Lung (tissue), 12 donors: ENCODE data around the gene TIMP4. TPM values are rescaled to one million over a fixed set of nuclear protein-coding genes. Genes with fewer than 3 reads are reported as not detected.

Experiments used
- ATAC-seq: fragments of 200-7000 bp; cut with Tn5 transposase; one replicate; pipeline ENCODE4 v1.9.1; 2020; ENCODE audit warnings: moderate number of reproducible peaks; ENCODE audit not compliant: insufficient read depth, low FRiP score
- DNase-seq, 3 donors: peaks; one replicate each; pipeline ENCODE4 v3.0.0-alpha.2; 2013 to 2017
- H3K27ac ChIP-seq, 2 donors: one replicate each; pipeline ENCODE4 v1.5.1; 2013; ENCODE audit warnings: mild to moderate bottlenecking in 2 of 2, moderate library complexity in 2 of 2, control low read depth in 1 of 2, inconsistent platforms in 1 of 2, low read depth in 1 of 2, low read length in 1 of 2
- H3K27me3 ChIP-seq, 3 donors: one replicate each; pipeline ENCODE4 v1.5.1; 2013; ENCODE audit warnings: low read length in 2 of 3; ENCODE audit not compliant: control insufficient read depth in 3 of 3, insufficient read depth in 3 of 3
- H3K36me3 ChIP-seq, 4 donors: one replicate each; pipeline ENCODE4 v1.5.1; 2013; ENCODE audit warnings: low read length in 4 of 4, mild to moderate bottlenecking in 1 of 4, moderate library complexity in 1 of 4; ENCODE audit not compliant: control insufficient read depth in 4 of 4, insufficient read depth in 4 of 4
- H3K4me1 ChIP-seq, 5 donors: one replicate each; pipeline ENCODE4 v1.5.1; 2013; ENCODE audit warnings: low read length in 5 of 5, mild to moderate bottlenecking in 2 of 5, moderate library complexity in 1 of 5; ENCODE audit not compliant: control insufficient read depth in 5 of 5, insufficient read depth in 5 of 5
- H3K4me3 ChIP-seq: one replicate; pipeline ENCODE4 v1.5.1; 2013; ENCODE audit warnings: mild to moderate bottlenecking, control low read depth, moderate library complexity
- H3K9ac ChIP-seq, 2 donors: one replicate each; pipeline ENCODE4 v1.5.1; 2013; ENCODE audit warnings: low read length in 2 of 2, control low read depth in 1 of 2; ENCODE audit not compliant: insufficient read depth in 1 of 2
- H3K9me3 ChIP-seq, 4 donors: one replicate each; pipeline ENCODE4 v1.5.1; 2013; ENCODE audit warnings: low read length in 3 of 4, mild to moderate bottlenecking in 1 of 4, moderate library complexity in 1 of 4; ENCODE audit not compliant: control insufficient read depth in 4 of 4, insufficient read depth in 3 of 4
- CTCF ChIP-seq: IDR thresholded peaks from 2 replicates; pipeline ENCODE4 v1.5.1; 2012; ENCODE audit warnings: mild to moderate bottlenecking; ENCODE audit errors: control extremely low read depth, extremely low read depth
- WGBS, 2 donors: extraction: QIAGEN DNeasy Blood & Tissue Kit; methylation state at CpG; one replicate each; pipeline ENCODE4 v1.1.7; 2013; 5-methylcytosine and 5-hydroxymethylcytosine counted together
- polyA plus RNA-seq, 2 donors: library from polyadenylated mRNA; stranded (reverse); fragments of 200-250 nt; gene quantifications; one replicate each; pipeline ENCODE4 v1.2.1, GENCODE V29; 2013
- total RNA-seq, 2 donors: library from RNA; depleted of rRNA in 1 of 2; stranded (reverse); fragments of >200 nt in 1 of 2; gene quantifications; one replicate each; pipeline ENCODE4 v1.2.1, GENCODE V29; 2014 to 2021
- donor health status: control.
- donor health status: control.
- donor health status: Bipolar disorder and iron deficiency.
- donor health status: healthy.
- donor health status: DM: yes; HTN: yes; CAD: no.

Gene TIMP4
- total and polyA plus RNA-seq, 4 donors = 0.48 to 22.2 (median 9.3) TPM

GRCh38 chr3:12141350-12141749, 17.4 kb downstream of the TIMP4 start:
- DNase-seq = no peak
- H3K4me1 ChIP-seq = peaks cover 0 to 31% (median 5%) of the 10 kb centered on the region in 5 donors
- ATAC-seq = no peak
- no peaks in the 10 kb centered on the region for H3K36me3 ChIP-seq
- H3K9ac ChIP-seq = no peak overlapping the region
- TF ChIP-seq CTCF = no peak
- 78 to 90% methylated on average over 1 of the region's 1 CpG for WGBS, 2 donors
- no peaks in the 10 kb centered on the region for H3K27me3 ChIP-seq
- no peaks in the 10 kb centered on the region for H3K9me3 ChIP-seq
- no peak overlapping the region for H3K4me3 ChIP-seq
- H3K27ac ChIP-seq = no peak overlapping the region

GRCh38 chr3:12139111-12139511, 19.6 kb downstream of the TIMP4 start:
- no peaks in the 10 kb centered on the region for H3K9me3 ChIP-seq
- H3K27ac ChIP-seq = peak overlapping the region in 1 of 2 donors; percentile 69
- 43 to 46% methylated on average over 5 of the region's 5 CpGs for WGBS, 2 donors
- no peak for TF ChIP-seq CTCF
- H3K36me3 ChIP-seq = no peaks in the 10 kb centered on the region
- H3K27me3 ChIP-seq = no peaks in the 10 kb centered on the region
- no peak overlapping the region for H3K4me3 ChIP-seq
- H3K4me1 ChIP-seq = peaks cover 0 to 22% (median 2%) of the 10 kb centered on the region in 5 donors
- DNase-seq (peak; percentile 75 to 84 (median 77)), ATAC-seq (no peak)
- H3K9ac ChIP-seq = no peak overlapping the region

- H3K9me3 ChIP-seq = no peaks in the 10 kb centered on the region
- no peaks in the 10 kb centered on the region for H3K27me3 ChIP-seq
- ATAC-seq (no peak), DNase-seq (peak in 2 of 3 donors; percentile 2 to 10)
- WGBS, 2 donors = 18 to 19% methylated on average over 1 of the region's 1 CpG
- no peak overlapping the region for H3K4me3 ChIP-seq
- no peak overlapping the region for H3K9ac ChIP-seq
- H3K4me1 ChIP-seq = peaks cover 0 to 15% (median 0%) of the 10 kb centered on the region in 5 donors
- TF ChIP-seq CTCF = no peak
- H3K27ac ChIP-seq = peak overlapping the region in 1 of 2 donors; percentile 48
- no peaks in the 10 kb centered on the region for H3K36me3 ChIP-seq
These were observed 20.7 kb downstream of the TIMP4 start for GRCh38 chr3:12138044-12138443.

- Histone ChIP-seq H3K9me3 (no peaks in the 10 kb centered on the region), H3K27me3 (no peaks in the 10 kb centered on the region), H3K27ac (no peak overlapping the region), H3K4me1 (peaks cover 0 to 3% (median 0%) of the 10 kb centered on the region in 5 donors), H3K4me3 (no peak overlapping the region), H3K36me3 (no peaks in the 10 kb centered on the region), H3K9ac (no peak overlapping the region)
- DNase-seq (no peak), ATAC-seq (no peak)
- TF ChIP-seq CTCF = no peak
- 92 to 93% methylated on average over 3 of the region's 3 CpGs for WGBS, 2 donors
These were observed 22.3 kb downstream of the TIMP4 start for GRCh38 chr3:12136371-12136770.
